Stimulated activated CD4-positive, alpha-beta T cell treated with anti-CD3 and anti-CD28 coated beads, Interleukin-2, amount 100 ng/mL, for 24 hours (primary cell): Measurements from ENCODE around the gene FAM24B.
"Not testable (repeated sequence)": the region's sequence is repeated elsewhere in the genome, so short reads cannot be mapped to it uniquely, and the experiment has no call there.

ENCODE experiments used
- DNase-seq, 2 donors: peaks; one replicate each; pipeline ENCODE4 v3.0.0-alpha.2; 2020

The FAM24B gene

GRCh38 chr10:122879339-122880273 lies at the start of gene FAM24B:
FAM24B (minus strand) TSS chr10:122879581; CDS start chr10:122850515, 29,066 bp downstream.
- DNase-seq, result peak; percentile 93 to 95

GRCh38 chr10:122915700-122916099 lies 36.3 kb upstream of the FAM24B start:
- no peak for DNase-seq

GRCh38 chr10:122911889-122912484 lies 32.6 kb upstream of the FAM24B start:
- DNase-seq, result peak; percentile 61 to 62

GRCh38 chr10:122910310-122910709 lies 30.9 kb upstream of the FAM24B start, which contains the start of gene FAM24A:
FAM24A (plus strand) TSS chr10:122910610; CDS start chr10:122911635, 1,025 bp downstream.
- no peak for DNase-seq

GRCh38 chr10:122903861-122904260 lies 24.5 kb upstream of the FAM24B start:
- not testable (repeated sequence) for DNase-seq

GRCh38 chr10:122894261-122894944 lies 15.0 kb upstream of the FAM24B start:
- DNase-seq, result no peak

- DNase-seq, result no peak
Observed at GRCh38 chr10:122884166-122884565, 4.8 kb upstream of the FAM24B start.

GRCh38 chr10:122882766-122883165 lies 3.4 kb upstream of the FAM24B start:
- DNase-seq, result no peak

- DNase-seq, result no peak
Observed at GRCh38 chr10:122878799-122879338, 512 bp downstream of the FAM24B start.

- no peak for DNase-seq
Observed at GRCh38 chr10:122877264-122877663, 2.1 kb downstream of the FAM24B start.

- DNase-seq, result no peak
Observed at GRCh38 chr10:122876467-122876855, 2.9 kb downstream of the FAM24B start.

GRCh38 chr10:122875843-122876466 lies 3.4 kb downstream of the FAM24B start:
- no peak for DNase-seq

GRCh38 chr10:122871947-122872346 lies 7.4 kb downstream of the FAM24B start:
- DNase-seq, result not testable (repeated sequence)

- not testable (repeated sequence) for DNase-seq
Observed at GRCh38 chr10:122868768-122869167, 10.6 kb downstream of the FAM24B start.

- DNase-seq, result not testable (repeated sequence)
Observed at GRCh38 chr10:122866757-122867482, 12.5 kb downstream of the FAM24B start.

GRCh38 chr10:122864901-122865300 lies 14.5 kb downstream of the FAM24B start:
- DNase-seq, result no peak

GRCh38 chr10:122864194-122864592 lies 15.2 kb downstream of the FAM24B start:
- DNase-seq, result no peak

GRCh38 chr10:122863216-122864193 lies 15.9 kb downstream of the FAM24B start:
- no peak for DNase-seq

- DNase-seq, result no peak
Observed at GRCh38 chr10:122861711-122862161, 17.6 kb downstream of the FAM24B start.

GRCh38 chr10:122859527-122859926 lies 19.9 kb downstream of the FAM24B start:
- no peak for DNase-seq
